Activated naive CD8-positive, alpha-beta T cell treated with anti-CD3 and anti-CD28 coated beads for 36 hours (primary cell): ENCODE measurements around the gene CNR2. TPM values are rescaled to one million over a fixed set of nuclear protein-coding genes. Genes with fewer than 3 reads are reported as not detected.
"Not testable (repeated sequence)": the region's sequence is repeated elsewhere in the genome, so short reads cannot be mapped to it uniquely, and the experiment has no call there.

Experiments used
- DNase-seq: peaks from one replicate; pipeline ENCODE4 v3.0.0; 2021
- H3K27ac Mint-ChIP-seq: one replicate; pipeline ENCODE4 v1.8.0; 2022; ENCODE audit warnings: mild to moderate bottlenecking, moderate library complexity, mixed read lengths
- H3K27me3 Mint-ChIP-seq: one replicate; pipeline ENCODE4 v1.8.0; 2022; ENCODE audit warnings: mild to moderate bottlenecking, mixed read lengths
- H3K36me3 Mint-ChIP-seq: one replicate; pipeline ENCODE4 v1.8.0; 2021; ENCODE audit warnings: mild to moderate bottlenecking, mixed read lengths
- H3K4me1 Mint-ChIP-seq: one replicate; pipeline ENCODE4 v1.8.0; 2021; ENCODE audit warnings: mixed read lengths
- H3K4me3 Mint-ChIP-seq: one replicate; pipeline ENCODE4 v1.8.0; 2022; ENCODE audit warnings: mild to moderate bottlenecking, moderate library complexity, mixed read lengths
- H3K9me3 Mint-ChIP-seq: one replicate; pipeline ENCODE4 v1.8.0; 2022; ENCODE audit warnings: mixed read lengths
- total RNA-seq, 2 experiments: library from RNA; stranded (reverse); gene quantifications; one replicate each; pipeline ENCODE4 v1.2.3, GENCODE V29; 2021

CNR2 gene
- total RNA-seq, 2 experiments from 2014 or later = 0.16 to 0.28 TPM

- no peaks in the 10 kb centered on the region for H3K4me1 Mint-ChIP-seq
- H3K27me3 Mint-ChIP-seq = peaks cover 3% of the 10 kb centered on the region
- no peak overlapping the region for H3K4me3 Mint-ChIP-seq
- H3K36me3 Mint-ChIP-seq = peaks cover 6% of the 10 kb centered on the region
- H3K27ac Mint-ChIP-seq = no peak overlapping the region
- DNase-seq = no peak
- peaks cover 21% of the 10 kb centered on the region for H3K9me3 Mint-ChIP-seq
Measured at GRCh38 chr1:23875382-23875781, 37.8 kb downstream of the CNR2 start.

GRCh38 chr1:23872421-23872820 is 40.7 kb downstream of the CNR2 start:
- H3K4me3 Mint-ChIP-seq = no peak overlapping the region
- peaks cover 10% of the 10 kb centered on the region for H3K4me1 Mint-ChIP-seq
- DNase-seq = no peak
- peaks cover 3% of the 10 kb centered on the region for H3K9me3 Mint-ChIP-seq
- no peaks in the 10 kb centered on the region for H3K27me3 Mint-ChIP-seq
- H3K27ac Mint-ChIP-seq = no peak overlapping the region
- H3K36me3 Mint-ChIP-seq = peaks cover 2% of the 10 kb centered on the region

GRCh38 chr1:23869051-23869450 is 44.1 kb downstream of the CNR2 start:
- no peaks in the 10 kb centered on the region for H3K9me3 Mint-ChIP-seq
- no peak for DNase-seq
- H3K36me3 Mint-ChIP-seq = peaks cover 5% of the 10 kb centered on the region
- H3K27ac Mint-ChIP-seq = peak overlapping the region; percentile 55
- H3K27me3 Mint-ChIP-seq = no peaks in the 10 kb centered on the region
- peaks cover 20% of the 10 kb centered on the region for H3K4me1 Mint-ChIP-seq
- peak overlapping the region; percentile 80 for H3K4me3 Mint-ChIP-seq

- Mint-ChIP-seq H3K9me3 (no peaks in the 10 kb centered on the region), H3K4me3 (peak overlapping the region; percentile 80), H3K4me1 (peaks cover 20% of the 10 kb centered on the region), H3K36me3 (peaks cover 5% of the 10 kb centered on the region), H3K27ac (peak overlapping the region; percentile 55), H3K27me3 (no peaks in the 10 kb centered on the region)
- no peak for DNase-seq
Measured at GRCh38 chr1:23868557-23869016, 44.6 kb downstream of the CNR2 start.

- H3K27ac Mint-ChIP-seq = peak within 1 kb of the TSS; percentile 55
- no peaks in the 10 kb centered on the region for H3K27me3 Mint-ChIP-seq
- no peaks in the 10 kb centered on the region for H3K9me3 Mint-ChIP-seq
- peaks cover 5% of the 10 kb centered on the region for H3K36me3 Mint-ChIP-seq
- DNase-seq = peak; percentile 94
- H3K4me3 Mint-ChIP-seq = peak within 1 kb of the TSS; percentile 80
- peaks cover 20% of the 10 kb centered on the region for H3K4me1 Mint-ChIP-seq
Measured at GRCh38 chr1:23867895-23868556, 45.1 kb downstream of the CNR2 start, which contains the start of gene FUCA1. Gene FUCA1, minus strand, starts transcription at chr1:23868290. Its CDS starts 4 bp downstream, at chr1:23868286.

- Mint-ChIP-seq H3K4me1 (peaks cover 20% of the 10 kb centered on the region), H3K36me3 (peaks cover 5% of the 10 kb centered on the region)
- no peak for DNase-seq
Measured at GRCh38 chr1:23867542-23867894, 45.6 kb downstream of the CNR2 start.

GRCh38 chr1:23865543-23865930 is 47.6 kb downstream of the CNR2 start:
- H3K36me3 Mint-ChIP-seq = peaks cover 5% of the 10 kb centered on the region
- DNase-seq = no peak
- no peak overlapping the region for H3K4me3 Mint-ChIP-seq
- no peaks in the 10 kb centered on the region for H3K9me3 Mint-ChIP-seq
- no peaks in the 10 kb centered on the region for H3K27me3 Mint-ChIP-seq
- no peak overlapping the region for H3K27ac Mint-ChIP-seq
- peaks cover 20% of the 10 kb centered on the region for H3K4me1 Mint-ChIP-seq

More at GRCh38 chr1:23867542-23867894, 45.6 kb downstream of the CNR2 start:
- Mint-ChIP-seq H3K27me3 (no peaks in the 10 kb centered on the region), H3K4me3 (peak overlapping the region; percentile 80), H3K27ac (no peak overlapping the region), H3K9me3 (no peaks in the 10 kb centered on the region)

- no peak for DNase-seq
- H3K36me3 Mint-ChIP-seq = peaks cover 5% of the 10 kb centered on the region
- no peak overlapping the region for H3K27ac Mint-ChIP-seq
- H3K4me3 Mint-ChIP-seq = no peak overlapping the region
- H3K9me3 Mint-ChIP-seq = no peaks in the 10 kb centered on the region
- peaks cover 20% of the 10 kb centered on the region for H3K4me1 Mint-ChIP-seq
- H3K27me3 Mint-ChIP-seq = no peaks in the 10 kb centered on the region
Measured at GRCh38 chr1:23864801-23865542, 48.2 kb downstream of the CNR2 start.

- no peak overlapping the region for H3K27ac Mint-ChIP-seq
Measured at GRCh38 chr1:23862640-23863039, 50.5 kb downstream of the CNR2 start.

GRCh38 chr1:23854568-23854967 is 58.6 kb downstream of the CNR2 start:
- Mint-ChIP-seq H3K4me1 (no peaks in the 10 kb centered on the region), H3K27me3 (no peaks in the 10 kb centered on the region), H3K4me3 (no peak overlapping the region), H3K36me3 (peaks cover 6% of the 10 kb centered on the region), H3K9me3 (no peaks in the 10 kb centered on the region), H3K27ac (no peak overlapping the region)
- peak; percentile 2 for DNase-seq

More at GRCh38 chr1:23862640-23863039, 50.5 kb downstream of the CNR2 start:
- peaks cover 11% of the 10 kb centered on the region for H3K4me1 Mint-ChIP-seq
- DNase-seq = no peak
- no peaks in the 10 kb centered on the region for H3K27me3 Mint-ChIP-seq
- no peaks in the 10 kb centered on the region for H3K9me3 Mint-ChIP-seq
- H3K36me3 Mint-ChIP-seq = peaks cover 5% of the 10 kb centered on the region
- H3K4me3 Mint-ChIP-seq = no peak overlapping the region

- H3K27me3 Mint-ChIP-seq, H3K9me3 Mint-ChIP-seq, H3K27ac Mint-ChIP-seq, H3K4me3 Mint-ChIP-seq, H3K4me1 Mint-ChIP-seq, DNase-seq: not testable (repeated sequence)
- H3K36me3 Mint-ChIP-seq = peaks cover 14% of the 10 kb centered on the region
Measured at GRCh38 chr1:23853124-23853523, 60.0 kb downstream of the CNR2 start.

GRCh38 chr1:23851406-23851805 is 61.8 kb downstream of the CNR2 start:
- not testable (repeated sequence) for H3K27me3 Mint-ChIP-seq, H3K9me3 Mint-ChIP-seq, H3K27ac Mint-ChIP-seq, H3K4me3 Mint-ChIP-seq, H3K4me1 Mint-ChIP-seq, DNase-seq
- peaks cover 30% of the 10 kb centered on the region for H3K36me3 Mint-ChIP-seq

- no peaks in the 10 kb centered on the region for H3K27me3 Mint-ChIP-seq
- H3K4me1 Mint-ChIP-seq = no peaks in the 10 kb centered on the region
- DNase-seq = no peak
- H3K27ac Mint-ChIP-seq = no peak overlapping the region
- peaks cover 26% of the 10 kb centered on the region for H3K36me3 Mint-ChIP-seq
- H3K4me3 Mint-ChIP-seq = no peak overlapping the region
- H3K9me3 Mint-ChIP-seq = no peaks in the 10 kb centered on the region
Measured at GRCh38 chr1:23848673-23849616, 64.2 kb downstream of the CNR2 start.

- H3K4me1 Mint-ChIP-seq, H3K9me3 Mint-ChIP-seq, DNase-seq, H3K27ac Mint-ChIP-seq, H3K4me3 Mint-ChIP-seq, H3K27me3 Mint-ChIP-seq: not testable (repeated sequence)
- peaks cover 25% of the 10 kb centered on the region for H3K36me3 Mint-ChIP-seq
Measured at GRCh38 chr1:23847482-23848095, 65.6 kb downstream of the CNR2 start.
